Parathyroid adenoma (tissue), 2 donors: Measurements from ENCODE around the gene LLGL2.

Source experiments
- H2AFZ ChIP-seq: fragments of 300-600 bp; sonication (generic); one replicate; pipeline ENCODE4 v1.7.0; 2017; ENCODE audit warnings: antibody characterized with exemption, mild to moderate bottlenecking
- H3K27ac ChIP-seq: fragments of 300-600 bp; sonication (generic); one replicate; pipeline ENCODE4 v1.7.0; 2017
- H3K27me3 ChIP-seq: fragments of 300-600 bp; sonication (generic); one replicate; pipeline ENCODE4 v1.7.0; 2017; ENCODE audit warnings: low read length; ENCODE audit not compliant: control insufficient read depth, insufficient read depth
- H3K36me3 ChIP-seq: fragments of 300-600 bp; sonication (generic); one replicate; pipeline ENCODE4 v1.7.0; 2017; ENCODE audit warnings: low read length; ENCODE audit not compliant: control insufficient read depth, insufficient read depth
- H3K4me1 ChIP-seq: fragments of 300-600 bp; sonication (generic); one replicate; pipeline ENCODE4 v1.7.0; 2017; ENCODE audit warnings: control low read depth
- H3K4me2 ChIP-seq: fragments of 300-600 bp; sonication (generic); one replicate; pipeline ENCODE4 v1.7.0; 2017; ENCODE audit warnings: low read length
- H3K4me3 ChIP-seq: fragments of 300-600 bp; sonication (generic); one replicate; pipeline ENCODE4 v1.7.0; 2017; ENCODE audit warnings: low read depth, low read length
- H3K79me2 ChIP-seq: fragments of 300-600 bp; sonication (generic); one replicate; pipeline ENCODE4 v1.7.0; 2017; ENCODE audit warnings: control low read depth
- H3K9ac ChIP-seq: fragments of 300-600 bp; sonication (generic); one replicate; pipeline ENCODE4 v1.7.0; 2017; ENCODE audit warnings: mild to moderate bottlenecking
- H3K9me3 ChIP-seq: fragments of 300-600 bp; sonication (generic); one replicate; pipeline ENCODE4 v1.7.0; 2017; ENCODE audit warnings: low read length; ENCODE audit not compliant: control insufficient read depth
- TF ChIP-seq, protein P1 (sequence below): fragments of 300-600 bp; sonication (generic); IDR thresholded peaks from one replicate; pipeline ENCODE4 v1.7.0; 2017; ENCODE audit warnings: antibody characterized with exemption, mild to moderate bottlenecking
- donor health status: primary hyperparathyroidism.

The LLGL2 gene

GRCh38 chr17:75500419-75501216 lies 24.9 kb upstream of the LLGL2 start:
- TF ChIP-seq, protein P1, sequence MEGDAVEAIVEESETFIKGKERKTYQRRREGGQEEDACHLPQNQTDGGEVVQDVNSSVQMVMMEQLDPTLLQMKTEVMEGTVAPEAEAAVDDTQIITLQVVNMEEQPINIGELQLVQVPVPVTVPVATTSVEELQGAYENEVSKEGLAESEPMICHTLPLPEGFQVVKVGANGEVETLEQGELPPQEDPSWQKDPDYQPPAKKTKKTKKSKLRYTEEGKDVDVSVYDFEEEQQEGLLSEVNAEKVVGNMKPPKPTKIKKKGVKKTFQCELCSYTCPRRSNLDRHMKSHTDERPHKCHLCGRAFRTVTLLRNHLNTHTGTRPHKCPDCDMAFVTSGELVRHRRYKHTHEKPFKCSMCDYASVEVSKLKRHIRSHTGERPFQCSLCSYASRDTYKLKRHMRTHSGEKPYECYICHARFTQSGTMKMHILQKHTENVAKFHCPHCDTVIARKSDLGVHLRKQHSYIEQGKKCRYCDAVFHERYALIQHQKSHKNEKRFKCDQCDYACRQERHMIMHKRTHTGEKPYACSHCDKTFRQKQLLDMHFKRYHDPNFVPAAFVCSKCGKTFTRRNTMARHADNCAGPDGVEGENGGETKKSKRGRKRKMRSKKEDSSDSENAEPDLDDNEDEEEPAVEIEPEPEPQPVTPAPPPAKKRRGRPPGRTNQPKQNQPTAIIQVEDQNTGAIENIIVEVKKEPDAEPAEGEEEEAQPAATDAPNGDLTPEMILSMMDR = no peak
- H3K4me2 ChIP-seq = no peak overlapping the region
- H3K4me3 ChIP-seq = no peak overlapping the region
- H2AFZ ChIP-seq = no peak overlapping the region
- H3K4me1 ChIP-seq = peaks cover 10% of the 10 kb centered on the region
- H3K27me3 ChIP-seq = no peaks in the 10 kb centered on the region
- no peak overlapping the region for H3K27ac ChIP-seq
- H3K36me3 ChIP-seq = no peaks in the 10 kb centered on the region
- H3K9ac ChIP-seq = no peak overlapping the region
- no peaks in the 10 kb centered on the region for H3K79me2 ChIP-seq
- H3K9me3 ChIP-seq = no peaks in the 10 kb centered on the region

- H2AFZ ChIP-seq = no peak overlapping the region
- peaks cover 3% of the 10 kb centered on the region for H3K4me1 ChIP-seq
- no peaks in the 10 kb centered on the region for H3K9me3 ChIP-seq
- TF ChIP-seq, protein P1 = no peak
- no peak overlapping the region for H3K4me2 ChIP-seq
- H3K27ac ChIP-seq = no peak overlapping the region
- H3K9ac ChIP-seq = no peak overlapping the region
- no peaks in the 10 kb centered on the region for H3K36me3 ChIP-seq
- H3K79me2 ChIP-seq = no peaks in the 10 kb centered on the region
- H3K4me3 ChIP-seq = no peak overlapping the region
- no peaks in the 10 kb centered on the region for H3K27me3 ChIP-seq
These were observed 24.0 kb upstream of the LLGL2 start for GRCh38 chr17:75501378-75502071.

GRCh38 chr17:75502072-75502720 lies 23.3 kb upstream of the LLGL2 start:
- no peaks in the 10 kb centered on the region for H3K79me2 ChIP-seq
- H3K36me3 ChIP-seq = no peaks in the 10 kb centered on the region
- TF ChIP-seq, protein P1 = no peak
- H3K9ac ChIP-seq = no peak overlapping the region
- no peak overlapping the region for H3K4me3 ChIP-seq
- H2AFZ ChIP-seq = no peak overlapping the region
- peaks cover 3% of the 10 kb centered on the region for H3K4me1 ChIP-seq
- no peaks in the 10 kb centered on the region for H3K27me3 ChIP-seq
- no peak overlapping the region for H3K4me2 ChIP-seq
- H3K27ac ChIP-seq = no peak overlapping the region
- no peaks in the 10 kb centered on the region for H3K9me3 ChIP-seq

DNA sequence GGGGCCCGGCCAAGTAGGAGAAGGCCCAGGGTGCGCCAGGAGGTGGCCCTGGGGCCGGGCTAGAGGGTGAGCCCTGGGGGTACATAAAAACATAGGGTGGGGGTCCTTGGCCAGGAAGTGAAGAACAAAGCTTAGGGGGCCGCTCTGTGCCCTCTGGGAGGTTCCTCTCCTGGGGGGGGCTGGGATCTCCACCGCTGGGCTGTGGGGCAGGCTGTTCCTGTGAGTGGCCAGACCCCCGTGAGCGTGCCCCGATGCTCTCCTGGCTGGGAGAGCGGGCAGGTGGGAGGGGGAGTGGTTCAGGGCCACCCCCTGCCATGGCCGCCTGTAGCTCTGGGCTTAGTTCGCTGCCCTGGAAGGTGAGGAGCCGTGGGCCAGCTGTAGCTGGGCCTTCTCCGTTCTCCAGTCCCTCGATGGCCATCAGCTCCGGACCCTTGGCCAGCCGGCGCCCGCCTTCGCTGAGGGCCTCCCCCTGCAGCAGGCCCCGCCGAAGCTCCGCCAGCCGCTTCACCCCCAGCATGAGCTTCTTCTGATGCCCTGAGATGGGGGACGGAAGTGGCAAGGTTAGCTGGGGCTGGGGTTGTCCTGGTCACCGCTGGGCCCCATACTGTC lies 22.7 kb upstream of the LLGL2 start:
- H3K36me3 ChIP-seq = no peaks in the 10 kb centered on the region
- no peaks in the 10 kb centered on the region for H3K79me2 ChIP-seq
- peaks cover 3% of the 10 kb centered on the region for H3K4me1 ChIP-seq
- H3K27ac ChIP-seq = no peak overlapping the region
- no peak overlapping the region for H2AFZ ChIP-seq
- TF ChIP-seq, protein P1 = no peak
- H3K4me2 ChIP-seq = no peak overlapping the region
- H3K9me3 ChIP-seq = no peaks in the 10 kb centered on the region
- no peaks in the 10 kb centered on the region for H3K27me3 ChIP-seq
- H3K4me3 ChIP-seq = no peak overlapping the region
- no peak overlapping the region for H3K9ac ChIP-seq
